ENCODE results near the gene RPS6KC1. TPM values are rescaled to one million over a fixed set of nuclear protein-coding genes. Genes with fewer than 3 reads are reported as not detected.
"Not testable (repeated sequence)": the region's sequence is repeated elsewhere in the genome, so short reads cannot be mapped to it uniquely, and the experiment has no call there.

RPS6KC1 gene
- total RNA-seq, 1 donor from 2014 or later: 16.7 TPM

DNA sequence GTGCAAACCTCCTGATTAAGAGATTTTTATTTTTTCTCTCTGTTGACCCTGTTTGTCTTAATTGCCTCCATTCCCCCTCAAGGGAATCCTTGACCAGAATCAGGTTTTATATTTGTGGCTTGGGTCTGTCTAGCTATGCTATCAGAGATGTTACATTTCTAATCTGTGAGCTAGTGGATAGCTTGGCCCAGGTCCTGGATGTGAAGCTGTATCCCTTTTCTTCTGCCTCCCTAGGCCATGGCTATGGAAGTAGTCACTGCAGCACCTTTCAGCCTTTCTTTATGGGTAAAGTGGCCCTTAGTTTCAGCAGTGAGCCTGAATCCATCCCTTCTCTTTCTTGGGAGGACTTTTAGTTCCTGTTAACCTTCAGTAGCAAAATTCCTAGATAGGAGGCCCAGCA lies 18.4 kb upstream of the RPS6KC1 start:
- H3K27me3 Mint-ChIP-seq (ENCODE audit: low read depth): peaks cover 30% of the 10 kb centered on the region
- no peak for DNase-seq (ENCODE audit: low read depth, low spot score)
- TF ChIP-seq, protein P1, sequence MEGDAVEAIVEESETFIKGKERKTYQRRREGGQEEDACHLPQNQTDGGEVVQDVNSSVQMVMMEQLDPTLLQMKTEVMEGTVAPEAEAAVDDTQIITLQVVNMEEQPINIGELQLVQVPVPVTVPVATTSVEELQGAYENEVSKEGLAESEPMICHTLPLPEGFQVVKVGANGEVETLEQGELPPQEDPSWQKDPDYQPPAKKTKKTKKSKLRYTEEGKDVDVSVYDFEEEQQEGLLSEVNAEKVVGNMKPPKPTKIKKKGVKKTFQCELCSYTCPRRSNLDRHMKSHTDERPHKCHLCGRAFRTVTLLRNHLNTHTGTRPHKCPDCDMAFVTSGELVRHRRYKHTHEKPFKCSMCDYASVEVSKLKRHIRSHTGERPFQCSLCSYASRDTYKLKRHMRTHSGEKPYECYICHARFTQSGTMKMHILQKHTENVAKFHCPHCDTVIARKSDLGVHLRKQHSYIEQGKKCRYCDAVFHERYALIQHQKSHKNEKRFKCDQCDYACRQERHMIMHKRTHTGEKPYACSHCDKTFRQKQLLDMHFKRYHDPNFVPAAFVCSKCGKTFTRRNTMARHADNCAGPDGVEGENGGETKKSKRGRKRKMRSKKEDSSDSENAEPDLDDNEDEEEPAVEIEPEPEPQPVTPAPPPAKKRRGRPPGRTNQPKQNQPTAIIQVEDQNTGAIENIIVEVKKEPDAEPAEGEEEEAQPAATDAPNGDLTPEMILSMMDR (conservative IDR thresholded peaks at IDR 0.05): no peak
- H3K4me3 Mint-ChIP-seq: no peak overlapping the region
- H3K36me3 Mint-ChIP-seq (ENCODE audit: low read depth): no peaks in the 10 kb centered on the region
- no peaks in the 10 kb centered on the region for H3K4me1 Mint-ChIP-seq
- H3K9me3 Mint-ChIP-seq: peaks cover 3% of the 10 kb centered on the region
- H3K27ac Mint-ChIP-seq (ENCODE audit: unreplicated experiment): no peak overlapping the region

DNA sequence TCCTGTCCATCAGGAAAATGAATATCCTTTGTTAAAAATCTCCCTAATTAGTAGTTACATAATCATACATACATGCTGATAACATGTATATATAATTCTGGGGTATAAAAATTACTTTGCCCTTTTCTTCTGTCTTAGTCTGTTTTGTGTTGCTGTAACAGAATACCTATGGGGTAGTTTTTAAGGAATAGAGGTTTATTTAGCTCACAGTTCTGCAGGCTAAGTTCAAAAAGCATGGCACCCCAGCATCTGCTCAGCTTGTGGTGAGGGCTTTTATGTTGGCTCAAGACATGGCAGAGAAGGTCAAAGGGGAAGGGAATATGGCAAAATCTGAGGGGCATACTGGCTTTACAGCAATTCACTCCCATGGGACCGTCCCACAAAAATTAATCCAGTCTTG lies 16.3 kb upstream of the RPS6KC1 start:
- TF ChIP-seq, protein P1 (conservative IDR thresholded peaks at IDR 0.05): no peak
- H3K9me3 Mint-ChIP-seq: peaks cover 5% of the 10 kb centered on the region
- H3K36me3 Mint-ChIP-seq (ENCODE audit: low read depth): no peaks in the 10 kb centered on the region
- DNase-seq (ENCODE audit: low read depth, low spot score): no peak
- H3K4me3 Mint-ChIP-seq: no peak overlapping the region
- H3K27me3 Mint-ChIP-seq (ENCODE audit: low read depth): peaks cover 17% of the 10 kb centered on the region
- no peaks in the 10 kb centered on the region for H3K4me1 Mint-ChIP-seq
- H3K27ac Mint-ChIP-seq (ENCODE audit: unreplicated experiment): no peak overlapping the region

DNA sequence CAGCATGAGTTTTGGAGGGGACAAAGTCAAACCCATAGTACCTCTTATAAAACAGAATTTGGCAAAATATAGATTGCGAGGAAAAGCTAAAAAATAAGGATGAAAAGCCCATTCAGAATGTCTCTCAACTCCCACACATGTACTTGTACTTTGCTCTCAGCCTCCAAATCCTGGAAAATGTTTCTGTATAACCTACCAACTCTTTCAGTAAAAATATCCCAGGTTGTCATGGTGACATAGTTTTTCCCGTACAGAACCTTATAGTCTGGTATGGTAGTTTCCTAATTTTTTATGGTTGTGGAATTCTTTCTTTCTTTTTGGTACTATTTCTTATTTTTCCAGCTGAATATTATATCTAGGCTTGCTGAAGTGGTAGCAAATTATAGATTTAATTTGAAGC lies 15.5 kb upstream of the RPS6KC1 start:
- Mint-ChIP-seq H3K27ac (ENCODE audit: unreplicated experiment) (no peak overlapping the region), H3K4me1 (no peaks in the 10 kb centered on the region), H3K27me3 (ENCODE audit: low read depth) (peaks cover 15% of the 10 kb centered on the region), H3K4me3 (no peak overlapping the region), H3K36me3 (ENCODE audit: low read depth) (no peaks in the 10 kb centered on the region), H3K9me3 (peaks cover 5% of the 10 kb centered on the region)
- TF ChIP-seq, protein P1 (conservative IDR thresholded peaks at IDR 0.05): no peak
- DNase-seq (ENCODE audit: low read depth, low spot score): no peak

DNA sequence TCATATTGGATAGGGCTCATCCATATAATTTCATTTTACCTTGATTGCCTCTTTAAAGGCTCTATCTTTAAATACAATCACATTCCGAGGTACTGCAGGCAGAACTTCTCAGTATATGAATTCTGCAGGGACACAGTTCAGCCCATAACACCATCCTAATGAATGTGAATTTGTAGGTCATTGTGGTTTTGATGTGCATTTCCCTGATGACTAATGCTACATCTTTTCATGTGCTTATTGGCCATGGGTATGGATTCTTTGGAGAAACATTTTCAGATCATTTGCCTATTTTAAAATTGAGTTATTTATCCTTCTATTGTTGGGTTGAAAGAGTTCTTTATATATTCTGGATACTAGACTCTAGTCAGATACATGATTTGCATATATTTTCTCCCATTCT lies 9.6 kb upstream of the RPS6KC1 start:
- no peak for DNase-seq (ENCODE audit: low read depth, low spot score)
- Mint-ChIP-seq H3K27me3 (ENCODE audit: low read depth) (peaks cover 8% of the 10 kb centered on the region), H3K9me3 (peaks cover 2% of the 10 kb centered on the region), H3K4me1 (no peaks in the 10 kb centered on the region), H3K36me3 (ENCODE audit: low read depth) (no peaks in the 10 kb centered on the region), H3K27ac (ENCODE audit: unreplicated experiment) (no peak overlapping the region), H3K4me3 (no peak overlapping the region)
- TF ChIP-seq, protein P1 (conservative IDR thresholded peaks at IDR 0.05): no peak

DNA sequence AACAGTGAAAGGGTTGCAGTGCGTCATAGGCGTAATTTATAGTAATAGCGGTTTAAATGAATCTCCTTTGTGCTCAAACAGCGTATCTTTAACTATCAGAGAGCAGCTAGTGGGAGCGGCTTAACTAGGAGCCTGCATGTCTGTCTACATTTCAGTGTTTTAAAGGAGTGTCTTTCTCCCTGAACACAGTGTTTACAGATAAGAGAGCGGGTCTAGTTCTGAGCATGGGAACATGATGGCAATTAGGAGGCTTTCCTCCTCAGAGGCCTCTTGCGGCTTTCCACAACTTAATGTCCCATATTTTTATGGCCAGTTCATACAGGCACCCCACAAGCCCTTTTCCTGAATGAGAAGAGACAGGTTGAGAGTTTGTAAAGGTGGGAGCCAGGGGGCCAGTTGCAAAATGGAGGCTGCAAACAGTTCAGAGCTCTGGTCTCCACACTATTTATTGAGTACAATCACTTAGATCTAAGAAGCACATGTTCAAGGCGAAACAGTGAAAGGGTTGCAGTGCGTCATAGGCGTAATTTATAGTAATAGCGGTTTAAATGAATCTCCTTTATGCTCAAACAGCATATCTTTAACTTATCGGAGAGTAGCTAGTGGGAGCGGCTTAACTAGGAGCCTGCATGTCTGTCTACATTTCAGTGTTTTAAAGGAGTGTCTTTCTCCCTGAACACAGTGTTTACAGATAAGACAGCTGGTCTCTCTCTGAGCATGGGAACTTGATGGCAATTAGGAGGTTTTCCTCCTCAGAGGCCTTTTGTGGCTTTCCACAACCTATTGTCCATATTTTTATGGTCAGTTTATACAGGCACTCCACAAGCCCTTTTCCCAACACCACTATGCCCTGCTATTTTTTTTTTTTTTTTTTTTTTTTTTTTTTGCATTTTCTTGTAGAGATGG lies 5.5 kb upstream of the RPS6KC1 start:
- not testable (repeated sequence) for H3K4me3 Mint-ChIP-seq; H3K9me3 Mint-ChIP-seq; H3K27ac Mint-ChIP-seq (ENCODE audit: unreplicated experiment); DNase-seq (ENCODE audit: low read depth, low spot score)
- Mint-ChIP-seq H3K27me3 (ENCODE audit: low read depth) (peaks cover 14% of the 10 kb centered on the region), H3K36me3 (ENCODE audit: low read depth) (peaks cover 10% of the 10 kb centered on the region), H3K4me1 (peaks cover 12% of the 10 kb centered on the region)

DNA sequence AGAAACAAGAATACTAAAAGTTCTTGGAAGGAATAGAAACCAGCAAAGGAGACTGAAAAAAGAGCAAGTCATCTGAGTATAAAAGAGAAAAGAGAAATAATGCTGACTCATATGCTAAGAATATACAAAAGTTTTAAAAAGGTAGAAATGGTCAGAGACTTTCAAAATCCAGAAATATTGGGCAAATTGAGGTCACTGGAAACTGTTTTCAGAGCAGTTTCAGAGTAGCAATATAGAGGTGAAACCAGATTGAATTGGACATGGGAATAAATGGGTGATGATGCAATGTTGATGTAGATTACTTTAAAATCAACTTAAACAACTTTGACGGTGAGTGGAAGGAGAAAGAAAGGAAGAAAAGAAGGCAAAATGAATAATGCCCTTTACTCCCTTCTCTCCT lies 1.8 kb upstream of the RPS6KC1 start:
- no peak for DNase-seq (ENCODE audit: low read depth, low spot score)
- TF ChIP-seq, protein P1 (conservative IDR thresholded peaks at IDR 0.05): no peak
- Mint-ChIP-seq H3K4me1 (peaks cover 29% of the 10 kb centered on the region), H3K27me3 (ENCODE audit: low read depth) (peaks cover 10% of the 10 kb centered on the region), H3K9me3 (peaks cover 14% of the 10 kb centered on the region), H3K36me3 (ENCODE audit: low read depth) (peaks cover 14% of the 10 kb centered on the region), H3K27ac (ENCODE audit: unreplicated experiment) (no peak overlapping the region), H3K4me3 (peak overlapping the region; percentile 68)

Measured in neural crest cell (in vitro differentiated cells).